Measurements from ENCODE around the gene COL4A6.

The COL4A6 gene

GRCh38 chrX:108299101-108299591 lies 139.1 kb downstream of the COL4A6 start:
- FAIRE-seq (no peak), DNase-seq (ENCODE audit: insufficient read length, low spot score) (no peak)
- TF ChIP-seq CTCF (IDR thresholded peaks at IDR 0.05; ENCODE audit: insufficient read depth, missing control alignments): no peak

GRCh38 chrX:108298165-108298602 lies 140.0 kb downstream of the COL4A6 start:
- no peak for TF ChIP-seq CTCF (IDR thresholded peaks at IDR 0.05; ENCODE audit: insufficient read depth, missing control alignments)
- DNase-seq (ENCODE audit: insufficient read length, low spot score) (no peak), FAIRE-seq (no peak)

GRCh38 chrX:108297290-108297689 lies 140.9 kb downstream of the COL4A6 start:
- TF ChIP-seq CTCF (IDR thresholded peaks at IDR 0.05; ENCODE audit: insufficient read depth, missing control alignments): no peak
- no peak for FAIRE-seq
- no peak for DNase-seq (ENCODE audit: insufficient read length, low spot score)

- FAIRE-seq (peak; percentile 25), DNase-seq (ENCODE audit: insufficient read length, low spot score) (no peak)
- no peak for TF ChIP-seq CTCF (IDR thresholded peaks at IDR 0.05; ENCODE audit: insufficient read depth, missing control alignments)
These were observed 146.2 kb downstream of the COL4A6 start for GRCh38 chrX:108292053-108292452.

GRCh38 chrX:108285918-108286317 lies 152.3 kb downstream of the COL4A6 start:
- DNase-seq (ENCODE audit: insufficient read length, low spot score): no peak
- no peak for FAIRE-seq
- TF ChIP-seq CTCF (IDR thresholded peaks at IDR 0.05; ENCODE audit: insufficient read depth, missing control alignments): no peak

- DNase-seq (ENCODE audit: insufficient read length, low spot score) (no peak), FAIRE-seq (no peak)
- no peak for TF ChIP-seq CTCF (IDR thresholded peaks at IDR 0.05; ENCODE audit: insufficient read depth, missing control alignments)
These were observed 152.9 kb downstream of the COL4A6 start for GRCh38 chrX:108285356-108285755.

GRCh38 chrX:108275732-108276131 lies 162.5 kb downstream of the COL4A6 start:
- TF ChIP-seq CTCF (IDR thresholded peaks at IDR 0.05; ENCODE audit: insufficient read depth, missing control alignments): no peak
- FAIRE-seq: no peak
- DNase-seq (ENCODE audit: insufficient read length, low spot score): no peak

Data from D721Med (cell line).